ENCODE data around the gene SEPTIN1.

The SEPTIN1 gene

DNA sequence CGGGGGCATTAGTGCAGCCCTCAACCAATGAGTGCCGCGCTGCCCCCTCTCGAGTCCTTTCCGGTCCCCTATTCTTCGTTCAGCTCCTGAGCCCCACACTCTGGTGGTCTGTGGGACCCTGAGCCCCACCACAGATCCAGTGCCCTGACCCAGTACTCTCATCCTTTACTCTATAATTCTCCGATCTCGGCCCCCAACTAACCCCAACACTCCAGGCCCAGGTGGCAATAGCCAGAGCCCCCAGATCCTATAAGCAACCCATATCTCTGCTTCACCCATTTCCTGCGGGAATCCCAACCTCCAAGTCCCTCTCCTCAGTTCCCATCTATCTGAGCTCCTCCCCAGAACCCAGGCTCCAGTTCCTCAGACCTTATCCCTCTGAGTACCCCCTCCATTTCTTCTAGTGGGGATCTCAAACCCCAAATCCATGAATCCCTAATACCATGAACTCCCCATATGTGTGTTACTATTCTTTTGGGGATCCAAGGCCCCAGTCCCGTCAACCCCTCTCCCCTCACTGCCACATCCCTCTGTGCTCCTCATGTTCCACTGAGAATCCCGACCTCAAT is 11.0 kb downstream of the SEPTIN1 start:
- H3K4me1 ChIP-seq (ENCODE audit: insufficient read depth, low read length): peaks cover 15% of the 10 kb centered on the region; the same call in 1 of the 2 replicates
- H3K36me3 ChIP-seq (ENCODE audit: insufficient read depth, low read depth, low read length): no peaks in the 10 kb centered on the region; the same call in 1 of the 2 replicates
- H3K27ac ChIP-seq (ENCODE audit: low read length): no peak overlapping the region
- peak overlapping the region; percentile 14; the same call in 1 of the 2 replicates for H3K9ac ChIP-seq (ENCODE audit: low read depth, low read length)
- peak overlapping the region; percentile 59; the same call in 1 of the 2 replicates for H3K4me3 ChIP-seq (ENCODE audit: low read length)
- H3K27me3 ChIP-seq (ENCODE audit: insufficient read depth, low read length): no peaks in the 10 kb centered on the region
- H3K9me3 ChIP-seq (ENCODE audit: insufficient read depth, low read depth, low read length): no peaks in the 10 kb centered on the region

DNA sequence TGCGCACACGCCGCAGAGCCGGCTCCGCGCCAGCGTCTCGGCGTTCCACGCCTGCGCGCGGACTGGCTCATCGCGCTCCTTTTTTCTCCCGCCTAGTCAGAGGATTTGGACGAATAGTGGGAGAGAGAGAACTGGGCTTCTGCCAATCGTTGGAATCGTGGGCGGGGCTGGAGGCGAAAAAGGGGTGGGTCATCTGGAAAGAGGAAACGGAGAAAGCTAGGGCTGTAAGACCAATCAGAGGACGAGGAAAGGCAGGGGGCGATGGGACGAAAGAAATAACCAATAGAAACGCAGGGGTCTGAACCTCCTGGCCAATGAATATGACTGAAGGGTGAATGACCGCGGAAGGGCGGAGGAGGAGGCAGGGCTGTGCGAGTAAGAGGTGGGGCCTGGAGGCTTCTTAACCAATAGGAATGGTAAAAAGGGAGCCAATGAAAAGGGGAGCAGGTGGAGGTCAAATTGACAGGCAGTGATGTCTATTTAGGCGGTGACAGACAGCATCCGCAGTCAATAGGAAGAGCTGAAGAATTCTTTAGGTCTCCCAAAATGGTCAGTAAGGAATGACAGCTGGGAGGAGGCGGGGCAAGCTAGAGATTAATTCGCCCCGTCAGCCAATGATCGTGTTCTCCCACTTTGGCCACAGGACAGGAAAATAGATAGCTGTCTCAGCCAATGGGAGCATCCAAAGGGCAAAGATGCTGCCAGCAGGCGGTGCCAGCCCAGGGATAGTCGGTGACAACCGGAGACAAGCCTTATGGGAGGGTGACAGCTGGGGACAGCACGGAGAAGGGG is 11.7 kb downstream of the SEPTIN1 start, which contains the start of gene TBC1D10B:
TBC1D10B (minus strand) TSS at position 39 of the 792 bp plus-strand sequence. CDS start 311 bp downstream, outside the sequence.
- Histone ChIP-seq H3K4me3 (ENCODE audit: low read length) (peak within 1 kb of the TSS; percentile 75), H3K36me3 (ENCODE audit: insufficient read depth, low read depth, low read length) (no peaks in the 10 kb centered on the region; the same call in 1 of the 2 replicates), H3K27ac (ENCODE audit: low read length) (no peak within 1 kb of the TSS), H3K9me3 (ENCODE audit: insufficient read depth, low read depth, low read length) (no peaks in the 10 kb centered on the region), H3K4me1 (ENCODE audit: insufficient read depth, low read length) (peaks cover 15% of the 10 kb centered on the region; the same call in 1 of the 2 replicates), H3K9ac (ENCODE audit: low read depth, low read length) (peak within 1 kb of the TSS; percentile 53; the same call in 1 of the 2 replicates), H3K27me3 (ENCODE audit: insufficient read depth, low read length) (no peaks in the 10 kb centered on the region)

DNA sequence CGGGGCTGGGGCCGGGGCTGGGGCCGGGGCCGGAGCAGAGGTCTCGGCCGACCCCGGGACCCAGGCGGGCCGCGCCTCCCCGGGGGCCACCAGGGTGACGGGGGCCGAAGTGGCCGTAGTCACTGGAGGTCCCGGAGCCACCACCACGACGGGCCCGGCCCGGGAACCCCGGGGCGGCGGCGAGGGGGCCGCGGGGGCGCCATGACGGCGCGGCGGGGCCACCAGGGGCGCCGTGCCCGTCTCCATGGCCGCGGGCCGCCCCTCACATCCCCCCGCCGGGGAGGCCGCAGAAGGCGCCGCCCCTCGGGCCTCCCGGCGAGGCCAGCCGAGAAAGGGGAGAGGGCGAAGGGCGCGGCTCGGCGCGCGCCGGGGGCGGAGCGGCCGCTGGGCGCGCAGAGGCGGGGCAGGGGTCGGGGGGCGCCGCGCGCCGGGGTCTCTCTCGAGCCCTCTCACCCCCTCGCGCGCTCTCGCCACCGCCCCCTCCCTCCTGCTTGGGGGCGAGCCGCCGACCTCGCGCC is 12.4 kb downstream of the SEPTIN1 start:
- no peaks in the 10 kb centered on the region for H3K27me3 ChIP-seq (ENCODE audit: insufficient read depth, low read length)
- H3K36me3 ChIP-seq (ENCODE audit: insufficient read depth, low read depth, low read length): peaks cover 2% of the 10 kb centered on the region; the same call in 1 of the 2 replicates
- H3K4me3 ChIP-seq (ENCODE audit: low read length): peak overlapping the region; percentile 75
- no peak overlapping the region for H3K27ac ChIP-seq (ENCODE audit: low read length)
- peaks cover 15% of the 10 kb centered on the region; the same call in 1 of the 2 replicates for H3K4me1 ChIP-seq (ENCODE audit: insufficient read depth, low read length)
- no peaks in the 10 kb centered on the region for H3K9me3 ChIP-seq (ENCODE audit: insufficient read depth, low read depth, low read length)
- peak overlapping the region; percentile 53; the same call in 1 of the 2 replicates for H3K9ac ChIP-seq (ENCODE audit: low read depth, low read length)

DNA sequence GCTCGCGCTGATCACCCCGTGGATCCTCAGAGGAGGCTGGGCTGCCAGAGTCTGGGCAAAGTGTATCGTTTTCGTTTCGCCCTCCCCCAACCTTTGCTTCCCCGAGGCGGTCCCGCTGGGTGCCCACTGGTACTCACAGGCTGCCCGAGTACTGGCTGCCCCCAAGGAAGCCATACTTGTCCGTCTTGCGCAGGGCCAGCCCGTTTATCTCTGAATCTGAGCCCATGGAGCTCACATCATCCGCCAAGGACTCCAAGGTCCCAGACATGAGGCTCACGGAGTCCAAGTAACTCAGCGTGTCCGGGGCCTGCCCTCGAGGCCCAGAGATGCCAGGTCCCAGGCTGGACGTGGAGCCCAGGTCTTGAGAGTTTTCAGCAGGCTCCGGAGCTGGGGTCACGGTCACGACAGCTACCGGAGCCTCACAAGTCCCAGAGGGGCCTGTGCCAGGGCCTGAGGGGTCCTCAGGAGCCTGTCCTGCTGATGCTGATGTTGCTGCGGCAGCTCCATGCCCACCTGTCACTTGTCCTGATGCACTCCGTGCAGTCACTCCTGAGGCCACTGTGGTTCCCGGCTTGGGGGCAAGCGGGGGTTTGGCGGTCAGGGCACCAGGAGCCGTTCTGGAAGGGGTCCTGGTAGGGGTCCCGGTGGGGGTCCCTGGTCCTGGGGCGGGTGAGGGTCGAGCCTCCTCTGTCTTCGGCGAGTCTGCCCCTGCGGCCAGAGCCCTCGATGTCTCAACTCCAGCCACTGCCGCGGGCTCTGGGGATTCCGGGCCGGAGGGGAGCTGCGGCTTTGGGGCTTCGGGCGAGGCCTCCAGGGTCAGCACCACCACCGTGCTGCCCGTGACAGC is 13.0 kb downstream of the SEPTIN1 start:
- no peaks in the 10 kb centered on the region for H3K9me3 ChIP-seq (ENCODE audit: insufficient read depth, low read depth, low read length)
- peaks cover 15% of the 10 kb centered on the region; the same call in 1 of the 2 replicates for H3K4me1 ChIP-seq (ENCODE audit: insufficient read depth, low read length)
- peak overlapping the region; percentile 75 for H3K4me3 ChIP-seq (ENCODE audit: low read length)
- H3K27ac ChIP-seq (ENCODE audit: low read length): no peak overlapping the region
- H3K9ac ChIP-seq (ENCODE audit: low read depth, low read length): peak overlapping the region; percentile 53; the same call in 1 of the 2 replicates
- H3K36me3 ChIP-seq (ENCODE audit: insufficient read depth, low read depth, low read length): peaks cover 8% of the 10 kb centered on the region; the same call in 1 of the 2 replicates
- no peaks in the 10 kb centered on the region for H3K27me3 ChIP-seq (ENCODE audit: insufficient read depth, low read length)

DNA sequence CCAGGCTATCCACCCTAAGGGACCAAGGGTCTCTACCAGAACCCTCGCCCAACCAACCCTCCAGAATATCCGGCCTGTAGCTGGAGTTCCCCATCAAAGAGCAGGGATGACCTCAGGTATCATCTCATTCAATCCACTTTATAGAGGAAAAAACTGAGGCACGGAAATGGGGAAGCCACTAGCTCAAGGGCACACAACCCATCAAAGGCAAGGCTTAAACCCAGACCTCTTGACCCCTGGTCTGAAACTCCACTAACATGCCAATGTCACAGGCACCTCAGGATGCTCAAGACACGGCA is 13.6 kb downstream of the SEPTIN1 start:
- H3K9ac ChIP-seq (ENCODE audit: low read depth, low read length): peak overlapping the region; percentile 53; the same call in 1 of the 2 replicates
- H3K36me3 ChIP-seq (ENCODE audit: insufficient read depth, low read depth, low read length): peaks cover 8% of the 10 kb centered on the region; the same call in 1 of the 2 replicates
- H3K9me3 ChIP-seq (ENCODE audit: insufficient read depth, low read depth, low read length): no peaks in the 10 kb centered on the region
- H3K27ac ChIP-seq (ENCODE audit: low read length): no peak overlapping the region
- H3K4me1 ChIP-seq (ENCODE audit: insufficient read depth, low read length): peaks cover 15% of the 10 kb centered on the region; the same call in 1 of the 2 replicates
- no peaks in the 10 kb centered on the region for H3K27me3 ChIP-seq (ENCODE audit: insufficient read depth, low read length)
- peak overlapping the region; percentile 75 for H3K4me3 ChIP-seq (ENCODE audit: low read length)

DNA sequence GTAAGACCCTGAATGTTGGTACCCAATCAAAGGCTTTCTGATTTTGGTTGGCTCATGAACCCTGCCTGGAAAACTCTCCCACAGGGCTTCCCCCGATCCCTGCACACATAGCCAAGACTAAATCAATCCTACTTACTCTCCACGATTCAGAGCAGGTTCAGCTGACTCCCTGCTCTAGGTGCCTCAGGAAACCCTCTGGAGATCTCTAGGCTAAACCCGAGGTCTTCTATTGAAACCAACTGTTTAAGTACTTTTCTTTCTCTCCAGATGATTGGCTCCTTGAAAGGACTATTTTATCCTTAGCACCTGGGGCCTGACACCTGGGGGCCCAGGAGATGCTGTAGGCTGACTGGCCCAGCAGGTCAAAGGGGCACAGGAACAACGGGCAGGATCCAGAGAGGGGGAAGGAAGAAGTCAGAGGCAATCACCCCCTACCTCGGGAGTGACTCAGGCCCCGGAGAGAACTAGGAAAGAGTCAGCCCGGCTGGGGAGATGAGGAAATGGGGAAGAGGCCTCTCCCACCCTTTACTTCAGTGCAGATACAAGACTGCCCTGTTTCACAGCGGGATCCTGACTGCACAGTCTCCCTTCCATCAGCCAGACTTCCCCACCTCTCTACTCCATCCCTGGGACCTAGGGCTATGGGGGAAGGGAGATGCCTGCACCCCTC is 14.1 kb downstream of the SEPTIN1 start:
- Histone ChIP-seq H3K27me3 (ENCODE audit: insufficient read depth, low read length) (no peaks in the 10 kb centered on the region), H3K4me3 (ENCODE audit: low read length) (peak overlapping the region; percentile 75), H3K9me3 (ENCODE audit: insufficient read depth, low read depth, low read length) (no peaks in the 10 kb centered on the region), H3K36me3 (ENCODE audit: insufficient read depth, low read depth, low read length) (peaks cover 8% of the 10 kb centered on the region; the same call in 1 of the 2 replicates), H3K4me1 (ENCODE audit: insufficient read depth, low read length) (peaks cover 15% of the 10 kb centered on the region; the same call in 1 of the 2 replicates), H3K27ac (ENCODE audit: low read length) (no peak overlapping the region), H3K9ac (ENCODE audit: low read depth, low read length) (peak overlapping the region; percentile 53; the same call in 1 of the 2 replicates)

DNA sequence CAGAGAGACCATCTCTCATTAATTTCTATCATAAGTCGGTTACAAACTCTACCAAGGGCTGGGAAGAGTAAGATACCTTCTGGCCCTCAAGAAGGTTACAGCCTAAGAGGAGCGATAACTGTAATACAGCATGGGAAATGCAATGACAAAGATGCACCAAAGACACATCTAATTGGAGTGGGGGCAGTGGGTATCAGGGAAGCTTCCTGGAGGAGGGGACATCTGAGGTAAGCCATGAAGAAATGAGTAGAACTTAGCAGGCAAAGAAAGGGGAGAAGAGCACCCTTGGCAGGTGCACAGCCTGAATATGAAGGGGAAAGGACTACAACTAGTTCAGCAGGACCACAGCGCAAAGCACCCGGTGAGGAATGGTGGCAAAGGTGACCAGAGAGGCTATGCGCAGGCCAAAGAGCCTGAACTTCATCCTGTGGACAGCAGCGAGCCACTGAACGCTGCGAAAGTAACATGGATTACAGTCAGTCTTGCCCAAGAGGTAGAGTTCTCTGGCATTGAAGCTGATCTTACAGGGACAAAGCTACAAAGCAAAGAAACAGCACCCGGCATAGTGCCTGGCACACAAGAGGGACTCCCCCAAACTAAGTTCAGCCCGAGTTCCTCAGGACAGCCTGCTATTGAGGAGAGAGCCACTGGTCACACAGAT is 14.9 kb downstream of the SEPTIN1 start:
- no peaks in the 10 kb centered on the region for H3K27me3 ChIP-seq (ENCODE audit: insufficient read depth, low read length)
- peak overlapping the region; percentile 53; the same call in 1 of the 2 replicates for H3K9ac ChIP-seq (ENCODE audit: low read depth, low read length)
- no peak overlapping the region for H3K27ac ChIP-seq (ENCODE audit: low read length)
- H3K36me3 ChIP-seq (ENCODE audit: insufficient read depth, low read depth, low read length): peaks cover 8% of the 10 kb centered on the region; the same call in 1 of the 2 replicates
- H3K4me3 ChIP-seq (ENCODE audit: low read length): peak overlapping the region; percentile 75
- H3K9me3 ChIP-seq (ENCODE audit: insufficient read depth, low read depth, low read length): no peaks in the 10 kb centered on the region
- peaks cover 15% of the 10 kb centered on the region; the same call in 1 of the 2 replicates for H3K4me1 ChIP-seq (ENCODE audit: insufficient read depth, low read length)

DNA sequence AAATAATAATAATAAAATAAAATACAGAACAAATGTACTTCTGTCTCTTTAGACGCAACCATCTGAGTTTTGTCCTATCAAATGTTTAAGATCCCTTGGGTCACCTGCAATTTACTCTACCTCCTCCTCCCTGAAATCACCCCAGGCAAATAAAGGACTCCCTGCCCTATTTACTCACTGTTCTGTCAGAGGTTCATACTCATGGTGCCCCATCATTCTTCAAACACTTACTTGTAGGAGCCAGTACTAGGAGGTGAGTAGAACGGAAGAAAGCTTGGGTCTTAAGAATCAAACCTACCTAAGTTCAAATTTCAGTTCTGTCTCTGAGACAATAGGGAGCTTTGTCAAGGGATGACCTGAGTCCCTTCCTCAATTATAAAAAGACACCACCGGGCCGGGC is 15.8 kb downstream of the SEPTIN1 start:
- Histone ChIP-seq H3K4me3 (ENCODE audit: low read length) (no peak overlapping the region), H3K36me3 (ENCODE audit: insufficient read depth, low read depth, low read length) (peaks cover 8% of the 10 kb centered on the region; the same call in 1 of the 2 replicates), H3K9ac (ENCODE audit: low read depth, low read length) (no peak overlapping the region)

DNA sequence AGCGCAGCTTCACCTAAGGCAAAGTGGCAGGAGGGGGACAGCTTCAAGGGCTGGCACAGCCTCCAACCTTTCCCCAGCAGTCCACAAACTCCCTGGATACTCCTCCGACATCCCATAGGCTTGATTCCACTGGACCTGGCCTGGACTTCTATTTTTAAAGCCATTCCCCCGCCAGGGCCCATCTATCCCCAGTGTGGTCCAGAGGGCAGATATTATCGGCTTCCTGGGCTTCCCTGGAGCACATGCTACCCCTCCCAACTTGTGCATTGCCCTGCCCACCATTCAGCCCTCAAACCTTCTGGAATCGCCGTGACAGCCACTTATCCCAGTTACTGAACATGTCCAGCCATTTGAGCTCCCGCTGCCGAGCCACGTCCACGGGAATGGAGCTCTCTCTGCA is 17.2 kb downstream of the SEPTIN1 start:
- H3K9ac ChIP-seq (ENCODE audit: low read depth, low read length): no peak overlapping the region; the same call in 1 of the 2 replicates
- H3K27me3 ChIP-seq (ENCODE audit: insufficient read depth, low read length): no peaks in the 10 kb centered on the region
- no peak overlapping the region for H3K4me3 ChIP-seq (ENCODE audit: low read length)
- peaks cover 8% of the 10 kb centered on the region; the same call in 1 of the 2 replicates for H3K36me3 ChIP-seq (ENCODE audit: insufficient read depth, low read depth, low read length)
- H3K9me3 ChIP-seq (ENCODE audit: insufficient read depth, low read depth, low read length): no peaks in the 10 kb centered on the region
- no peak overlapping the region for H3K27ac ChIP-seq (ENCODE audit: low read length)
- H3K4me1 ChIP-seq (ENCODE audit: insufficient read depth, low read length): peaks cover 15% of the 10 kb centered on the region; the same call in 1 of the 2 replicates

More for the DNA sequence above, 15.8 kb downstream of the SEPTIN1 start:
- H3K27ac ChIP-seq (ENCODE audit: low read length): no peak overlapping the region
- H3K4me1 ChIP-seq (ENCODE audit: insufficient read depth, low read length): peaks cover 15% of the 10 kb centered on the region; the same call in 1 of the 2 replicates
- H3K9me3 ChIP-seq (ENCODE audit: insufficient read depth, low read depth, low read length): no peaks in the 10 kb centered on the region
- H3K27me3 ChIP-seq (ENCODE audit: insufficient read depth, low read length): no peaks in the 10 kb centered on the region

DNA sequence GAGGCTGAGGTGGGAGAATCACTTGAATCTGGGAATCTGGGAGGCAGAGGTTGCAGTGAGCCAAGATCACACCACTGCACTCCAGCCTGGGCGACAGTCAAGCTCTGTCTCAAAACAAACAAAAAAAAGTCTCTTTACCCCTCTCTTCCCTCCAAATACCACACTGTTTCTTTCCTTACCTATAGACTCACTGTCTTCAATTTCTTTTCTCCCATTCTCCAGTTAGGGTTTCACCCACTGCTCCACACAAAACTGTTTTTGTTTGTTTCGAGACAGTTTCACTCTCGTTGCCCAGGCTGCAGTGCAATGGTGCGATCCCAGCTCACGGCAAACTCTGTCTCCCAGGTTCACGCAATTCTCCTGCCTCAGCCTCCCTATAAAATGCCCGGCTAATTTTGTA is 21.2 kb downstream of the SEPTIN1 start:
- no peak overlapping the region for H3K9ac ChIP-seq (ENCODE audit: low read depth, low read length)

More for the DNA sequence above, 21.2 kb downstream of the SEPTIN1 start:
- Histone ChIP-seq H3K27me3 (ENCODE audit: insufficient read depth, low read length) (no peaks in the 10 kb centered on the region), H3K36me3 (ENCODE audit: insufficient read depth, low read depth, low read length) (peaks cover 18% of the 10 kb centered on the region), H3K4me1 (ENCODE audit: insufficient read depth, low read length) (peaks cover 2% of the 10 kb centered on the region; the same call in 1 of the 2 replicates), H3K9me3 (ENCODE audit: insufficient read depth, low read depth, low read length) (no peaks in the 10 kb centered on the region), H3K27ac (ENCODE audit: low read length) (no peak overlapping the region), H3K4me3 (ENCODE audit: low read length) (no peak overlapping the region)
